ENCODE results near the gene GSG1L. TPM values are rescaled to one million over a fixed set of nuclear protein-coding genes. Genes with fewer than 3 reads are reported as not detected.

Gene GSG1L
- total RNA-seq, 1 donor from 2014 or later: not detected

- no peak for DNase-seq (ENCODE audit: low read depth)
- no peak overlapping the region for H3K4me3 ChIP-seq (ENCODE audit: low read depth, low read length)
These were observed 291.3 kb downstream of the GSG1L start for GRCh38 chr16:27772093-27772825.

DNA sequence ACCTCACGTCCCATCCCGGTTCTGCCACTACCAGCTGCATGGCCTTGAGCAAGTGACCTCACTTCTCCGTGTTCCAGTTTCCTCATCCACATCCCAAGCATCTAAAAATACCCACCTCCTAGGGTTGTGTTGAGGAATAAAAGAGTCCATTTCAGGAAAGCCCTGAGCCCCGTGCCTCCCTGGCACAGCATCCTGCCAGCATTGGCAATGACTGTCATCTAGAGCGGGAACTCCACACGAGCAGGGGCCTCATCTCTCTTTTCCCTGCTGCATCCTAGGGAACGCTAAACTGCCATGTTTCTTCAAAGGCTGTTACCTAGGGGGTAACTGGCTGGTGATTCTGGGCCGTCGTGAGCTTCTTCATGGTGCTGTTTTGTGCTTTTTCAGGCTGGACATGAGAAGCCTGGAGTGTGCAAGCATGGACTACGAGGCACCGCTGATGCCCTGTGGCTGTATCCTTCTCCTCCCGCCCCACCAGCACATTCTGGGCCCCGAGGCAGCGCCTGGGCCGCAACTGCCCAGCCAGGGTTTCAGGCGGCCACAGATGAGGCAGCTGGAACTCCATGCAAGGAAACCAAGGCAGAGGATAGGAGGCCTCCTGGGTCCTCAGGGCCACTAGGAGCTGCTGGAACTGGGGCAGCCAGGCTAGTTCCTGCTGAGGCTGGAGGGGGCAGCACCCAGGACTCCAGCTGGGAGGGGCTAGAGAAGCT, 292.2 kb downstream of the GSG1L start:
- no peak for DNase-seq (ENCODE audit: low read depth)
- no peak overlapping the region for H3K4me3 ChIP-seq (ENCODE audit: low read depth, low read length)
- TF ChIP-seq, protein P1, sequence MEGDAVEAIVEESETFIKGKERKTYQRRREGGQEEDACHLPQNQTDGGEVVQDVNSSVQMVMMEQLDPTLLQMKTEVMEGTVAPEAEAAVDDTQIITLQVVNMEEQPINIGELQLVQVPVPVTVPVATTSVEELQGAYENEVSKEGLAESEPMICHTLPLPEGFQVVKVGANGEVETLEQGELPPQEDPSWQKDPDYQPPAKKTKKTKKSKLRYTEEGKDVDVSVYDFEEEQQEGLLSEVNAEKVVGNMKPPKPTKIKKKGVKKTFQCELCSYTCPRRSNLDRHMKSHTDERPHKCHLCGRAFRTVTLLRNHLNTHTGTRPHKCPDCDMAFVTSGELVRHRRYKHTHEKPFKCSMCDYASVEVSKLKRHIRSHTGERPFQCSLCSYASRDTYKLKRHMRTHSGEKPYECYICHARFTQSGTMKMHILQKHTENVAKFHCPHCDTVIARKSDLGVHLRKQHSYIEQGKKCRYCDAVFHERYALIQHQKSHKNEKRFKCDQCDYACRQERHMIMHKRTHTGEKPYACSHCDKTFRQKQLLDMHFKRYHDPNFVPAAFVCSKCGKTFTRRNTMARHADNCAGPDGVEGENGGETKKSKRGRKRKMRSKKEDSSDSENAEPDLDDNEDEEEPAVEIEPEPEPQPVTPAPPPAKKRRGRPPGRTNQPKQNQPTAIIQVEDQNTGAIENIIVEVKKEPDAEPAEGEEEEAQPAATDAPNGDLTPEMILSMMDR (conservative IDR thresholded peaks at IDR 0.05; ENCODE audit: low read depth, low read length): no peak

More at GRCh38 chr16:27772093-27772825, 291.3 kb downstream of the GSG1L start:
- TF ChIP-seq, protein P1 (conservative IDR thresholded peaks at IDR 0.05; ENCODE audit: low read depth, low read length): no peak

GRCh38 chr16:27770271-27771196, 293.0 kb downstream of the GSG1L start:
- TF ChIP-seq, protein P1 (conservative IDR thresholded peaks at IDR 0.05; ENCODE audit: low read depth, low read length): no peak
- no peak for DNase-seq (ENCODE audit: low read depth)
- H3K4me3 ChIP-seq (ENCODE audit: low read depth, low read length): no peak overlapping the region

DNA sequence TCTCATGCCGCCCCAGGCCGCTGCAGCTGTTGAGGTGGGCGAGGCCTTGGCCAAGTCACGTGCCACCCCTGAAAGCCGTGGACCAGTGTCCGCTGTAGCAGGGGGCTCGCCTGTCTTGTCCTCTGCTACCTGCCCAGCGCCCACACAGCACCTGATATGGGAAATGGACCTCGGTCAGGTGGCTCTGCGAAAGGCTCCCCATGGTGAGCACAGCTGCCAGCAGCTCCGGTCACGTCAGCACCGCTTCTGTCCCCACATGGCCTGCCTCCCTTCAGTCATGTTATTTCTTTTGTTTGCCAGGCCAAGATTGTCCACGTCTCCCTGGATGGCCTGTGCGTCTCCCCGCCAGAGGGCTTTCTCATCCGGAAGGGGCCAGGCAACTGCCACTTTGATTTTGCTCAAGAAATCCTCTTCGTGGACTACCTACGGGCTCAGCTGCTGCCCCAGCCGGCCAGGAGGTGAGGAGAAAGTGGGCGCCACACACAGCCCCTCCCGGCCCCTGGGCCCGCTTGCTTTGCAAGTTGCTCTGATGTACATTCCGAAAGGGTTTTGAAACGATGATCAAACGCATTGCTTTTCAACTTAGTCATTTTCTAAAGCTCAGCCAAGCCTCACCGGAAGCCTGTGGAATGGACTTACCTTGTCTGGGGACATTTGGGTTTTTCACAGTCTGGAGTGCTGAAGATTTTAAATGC, 293.8 kb downstream of the GSG1L start:
- DNase-seq (ENCODE audit: low read depth): no peak
- TF ChIP-seq, protein P1 (conservative IDR thresholded peaks at IDR 0.05; ENCODE audit: low read depth, low read length): no peak
- no peak overlapping the region for H3K4me3 ChIP-seq (ENCODE audit: low read depth, low read length)

- TF ChIP-seq, protein P1 (conservative IDR thresholded peaks at IDR 0.05; ENCODE audit: low read depth, low read length): no peak
These were observed 294.8 kb downstream of the GSG1L start for GRCh38 chr16:27768651-27769272.

More at GRCh38 chr16:27768651-27769272, 294.8 kb downstream of the GSG1L start:
- no peak for DNase-seq (ENCODE audit: low read depth)
- H3K4me3 ChIP-seq (ENCODE audit: low read depth, low read length): no peak overlapping the region

Data from epithelial cell of proximal tubule (primary cell).